Panc1 (cell line): ENCODE measurements around the gene DNASE1L1. TPM values are rescaled to one million over a fixed set of nuclear protein-coding genes. Genes with fewer than 3 reads are reported as not detected.

ENCODE experiments used
- ATAC-seq: fragments of 200-7000 bp; cut with Tn5 transposase; 2 replicates; pipeline ENCODE4 v1.9.1; 2020; ENCODE audit warnings: mild to moderate bottlenecking, moderate library complexity
- BruUV-seq: library from RNA; stranded (reverse); fragments of 400-500 nt; replicated peaks from 2 replicates; lab custom pipeline; 2021; lab: Mats Ljungman, UMichigan
- CTCF ChIA-PET: fragments of 300-600 bp; sonication (Branson Sonifier 250); formaldehyde crosslinking; loops from one replicate; lab custom pipeline; 2022; ENCODE audit warnings: antibody characterized with exemption; lab: Charles Lee
- POLR2A ChIA-PET: fragments of 300-600 bp; sonication (Branson Sonifier 250); formaldehyde crosslinking; loops from one replicate; lab custom pipeline; 2022; ENCODE audit warnings: antibody characterized with exemption; lab: Charles Lee
- DNase-seq: peaks from one replicate; pipeline ENCODE4 v3.0.0-alpha.2; 2010; ENCODE audit warnings: low read depth, low spot score
- H3K27ac ChIP-seq: 2 replicates; pipeline ENCODE4 v1.5.1; 2011; ENCODE audit warnings: mild to moderate bottlenecking, low read length, inconsistent platforms
- H3K27me3 ChIP-seq: fragments of 200-500 bp; sonication (Bioruptor generic); 2 replicates; pipeline ENCODE4 v1.6.0; 2014; ENCODE audit warnings: low read length, inconsistent platforms; ENCODE audit not compliant: control insufficient read depth, insufficient read depth
- H3K36me3 ChIP-seq: fragments of 200-500 bp; sonication (Bioruptor generic); 2 replicates; pipeline ENCODE4 v1.5.1; 2014; ENCODE audit warnings: inconsistent platforms, mild to moderate bottlenecking, low read length, moderate library complexity; ENCODE audit not compliant: control insufficient read depth, insufficient read depth
- H3K4me1 ChIP-seq: 2 replicates; pipeline ENCODE4 v1.5.1; 2011; ENCODE audit warnings: inconsistent platforms, mild to moderate bottlenecking, low read length, moderate library complexity; ENCODE audit not compliant: control insufficient read depth, insufficient read depth
- H3K4me3 ChIP-seq, 2 experiments: 2 replicates each; pipeline ENCODE4 v1.5.1; 2011 to 2012; ENCODE audit warnings: low read depth in 2 of 2, low read length in 2 of 2, mild to moderate bottlenecking in 2 of 2, inconsistent platforms in 1 of 2, moderate library complexity in 1 of 2
- H3K9me3 ChIP-seq: fragments of 200-500 bp; sonication (Bioruptor generic); 2 replicates; pipeline ENCODE4 v1.5.1; 2014; ENCODE audit warnings: low read depth, mild to moderate bottlenecking, inconsistent platforms, low read length, moderate library complexity; ENCODE audit not compliant: control insufficient read depth, insufficient read depth
- POLR2AphosphoS5 ChIP-seq: IDR thresholded peaks from 2 replicates; pipeline ENCODE4 v1.6.1; 2012; ENCODE audit warnings: mild to moderate bottlenecking, low read depth, low read length, moderate library complexity
- SIN3A ChIP-seq: IDR thresholded peaks from 2 replicates; pipeline ENCODE4 v1.6.1; 2012; ENCODE audit warnings: low read depth, mild to moderate bottlenecking, low read length, moderate library complexity, borderline replicate concordance; ENCODE audit not compliant: insufficient read depth
- TCF7L2 ChIP-seq: IDR thresholded peaks from 2 replicates; pipeline ENCODE4 v1.6.1; 2011; ENCODE audit warnings: mild to moderate bottlenecking, low read depth, low read length, inconsistent platforms
- in situ Hi-C: cut with HindIII; loops from 2 replicates; pipeline ENCODE4 v1.10.0; 2016; ENCODE audit warnings: low sequenced_read_pairs, low pct_unique_long_range_greater_than_20kb
- intact Hi-C: fragments of 100-400 bp; cut with micrococcal nuclease; formaldehyde crosslinking; loops from one replicate; pipeline ENCODE4 v1.10.0; 2022; ENCODE audit not compliant: unreplicated experiment
- total RNA-seq: library from RNA; stranded (reverse); gene quantifications from one replicate; pipeline ENCODE4 v1.2.1, GENCODE V29; 2021; ENCODE audit not compliant: unreplicated experiment
- TF ChIP-seq, protein P1 (sequence below): fragments of 450-650 bp; IDR thresholded peaks from 2 replicates; pipeline ENCODE4 v1.5.1; 2017; ENCODE audit warnings: mild to moderate bottlenecking
- TF ChIP-seq, protein P2 (sequence below), 2 experiments: IDR thresholded peaks; 2 replicates each; pipeline ENCODE4 v1.6.1; 2011 to 2012; ENCODE audit warnings: low read depth in 2 of 2, control low read depth in 1 of 2, low read length in 1 of 2, mild to moderate bottlenecking in 1 of 2, moderate library complexity in 1 of 2; ENCODE audit not compliant: insufficient read depth in 1 of 2

Gene DNASE1L1
- total RNA-seq, 1 experiment from 2014 or later, result 60.4 TPM

DNA sequence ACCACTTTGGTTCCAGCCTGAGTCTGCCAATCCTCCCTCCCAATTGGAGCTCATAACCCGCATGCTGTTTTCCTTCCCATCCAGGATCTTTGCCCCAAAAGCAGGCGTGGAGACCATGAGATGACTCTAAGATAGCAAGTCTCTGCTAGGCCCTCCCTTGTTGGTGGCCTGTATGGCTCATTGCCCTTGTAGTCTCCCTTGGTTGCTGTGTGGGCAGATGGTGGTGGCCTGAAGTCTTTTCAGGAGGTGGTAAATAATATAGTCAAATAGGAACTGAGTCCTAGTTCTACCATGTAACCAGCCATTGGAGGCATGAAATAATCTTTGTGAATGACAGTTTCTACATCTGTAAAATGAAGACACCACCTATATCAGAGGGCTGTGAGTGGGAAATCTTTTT lies 20.7 kb upstream of the DNASE1L1 start:
- no TSS peak for BruUV-seq
- no peak for ATAC-seq
- Histone ChIP-seq H3K4me3 (peak overlapping the region; percentile 67 to 68), H3K36me3 (peaks cover 6% of the 10 kb centered on the region), H3K27me3 (no peaks in the 10 kb centered on the region), H3K4me1 (peaks cover 26% of the 10 kb centered on the region), H3K9me3 (no peaks in the 10 kb centered on the region), H3K27ac (peak overlapping the region; percentile 83)
- ChIA-PET POLR2A (interaction anchor here (0.7 kb wide), 1 partner anchor 34 kb away, joined by 5 read pairs; no protein-coding TSS in a partner anchor), CTCF (interaction anchor here (0.7 kb wide), 1 partner anchor 9 kb away, joined by 5 read pairs; no protein-coding TSS in a partner anchor)
- TF ChIP-seq, protein P1, sequence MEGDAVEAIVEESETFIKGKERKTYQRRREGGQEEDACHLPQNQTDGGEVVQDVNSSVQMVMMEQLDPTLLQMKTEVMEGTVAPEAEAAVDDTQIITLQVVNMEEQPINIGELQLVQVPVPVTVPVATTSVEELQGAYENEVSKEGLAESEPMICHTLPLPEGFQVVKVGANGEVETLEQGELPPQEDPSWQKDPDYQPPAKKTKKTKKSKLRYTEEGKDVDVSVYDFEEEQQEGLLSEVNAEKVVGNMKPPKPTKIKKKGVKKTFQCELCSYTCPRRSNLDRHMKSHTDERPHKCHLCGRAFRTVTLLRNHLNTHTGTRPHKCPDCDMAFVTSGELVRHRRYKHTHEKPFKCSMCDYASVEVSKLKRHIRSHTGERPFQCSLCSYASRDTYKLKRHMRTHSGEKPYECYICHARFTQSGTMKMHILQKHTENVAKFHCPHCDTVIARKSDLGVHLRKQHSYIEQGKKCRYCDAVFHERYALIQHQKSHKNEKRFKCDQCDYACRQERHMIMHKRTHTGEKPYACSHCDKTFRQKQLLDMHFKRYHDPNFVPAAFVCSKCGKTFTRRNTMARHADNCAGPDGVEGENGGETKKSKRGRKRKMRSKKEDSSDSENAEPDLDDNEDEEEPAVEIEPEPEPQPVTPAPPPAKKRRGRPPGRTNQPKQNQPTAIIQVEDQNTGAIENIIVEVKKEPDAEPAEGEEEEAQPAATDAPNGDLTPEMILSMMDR, result no peak
- TF ChIP-seq TCF7L2, result no peak
- TF ChIP-seq POLR2AphosphoS5, result no peak
- intact Hi-C loops (no loop called here), in situ Hi-C loops (no loop called here)
- DNase-seq, result no peak

- intact Hi-C loops, result no loop called here
- no peaks in the 10 kb centered on the region for H3K9me3 ChIP-seq
- TF ChIP-seq SIN3A, result peak; percentile 88
- peak; percentile 71 for TF ChIP-seq POLR2AphosphoS5
- TF ChIP-seq, protein P2, sequence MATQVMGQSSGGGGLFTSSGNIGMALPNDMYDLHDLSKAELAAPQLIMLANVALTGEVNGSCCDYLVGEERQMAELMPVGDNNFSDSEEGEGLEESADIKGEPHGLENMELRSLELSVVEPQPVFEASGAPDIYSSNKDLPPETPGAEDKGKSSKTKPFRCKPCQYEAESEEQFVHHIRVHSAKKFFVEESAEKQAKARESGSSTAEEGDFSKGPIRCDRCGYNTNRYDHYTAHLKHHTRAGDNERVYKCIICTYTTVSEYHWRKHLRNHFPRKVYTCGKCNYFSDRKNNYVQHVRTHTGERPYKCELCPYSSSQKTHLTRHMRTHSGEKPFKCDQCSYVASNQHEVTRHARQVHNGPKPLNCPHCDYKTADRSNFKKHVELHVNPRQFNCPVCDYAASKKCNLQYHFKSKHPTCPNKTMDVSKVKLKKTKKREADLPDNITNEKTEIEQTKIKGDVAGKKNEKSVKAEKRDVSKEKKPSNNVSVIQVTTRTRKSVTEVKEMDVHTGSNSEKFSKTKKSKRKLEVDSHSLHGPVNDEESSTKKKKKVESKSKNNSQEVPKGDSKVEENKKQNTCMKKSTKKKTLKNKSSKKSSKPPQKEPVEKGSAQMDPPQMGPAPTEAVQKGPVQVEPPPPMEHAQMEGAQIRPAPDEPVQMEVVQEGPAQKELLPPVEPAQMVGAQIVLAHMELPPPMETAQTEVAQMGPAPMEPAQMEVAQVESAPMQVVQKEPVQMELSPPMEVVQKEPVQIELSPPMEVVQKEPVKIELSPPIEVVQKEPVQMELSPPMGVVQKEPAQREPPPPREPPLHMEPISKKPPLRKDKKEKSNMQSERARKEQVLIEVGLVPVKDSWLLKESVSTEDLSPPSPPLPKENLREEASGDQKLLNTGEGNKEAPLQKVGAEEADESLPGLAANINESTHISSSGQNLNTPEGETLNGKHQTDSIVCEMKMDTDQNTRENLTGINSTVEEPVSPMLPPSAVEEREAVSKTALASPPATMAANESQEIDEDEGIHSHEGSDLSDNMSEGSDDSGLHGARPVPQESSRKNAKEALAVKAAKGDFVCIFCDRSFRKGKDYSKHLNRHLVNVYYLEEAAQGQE (IDR thresholded peaks at IDR 0.05; ENCODE audit: insufficient read depth in 1 of 2, low read depth in 2 of 2, low read length in 1 of 2), result 0 out of 4 replicates have a peak, but pooled peaks of 1 of the 2 experiments have one; percentile 9
- TF ChIP-seq TCF7L2, result no peak
- TF ChIP-seq, protein P1, result no peak
- ChIA-PET POLR2A (interaction anchor here (0.6 to 0.7 kb wide), 2 partner anchors 15 to 961 kb away, joined by 6 read pairs; no protein-coding TSS in a partner anchor), CTCF (no interaction called here)
- no TSS peak for BruUV-seq
- in situ Hi-C loops, result no loop called here
- peaks cover 26% of the 10 kb centered on the region for H3K4me1 ChIP-seq
- ATAC-seq (peak; percentile 99), DNase-seq (peak; percentile 68)
- peak within 1 kb of the TSS; percentile 67 to 68 for H3K4me3 ChIP-seq
- peaks cover 6% of the 10 kb centered on the region for H3K36me3 ChIP-seq
- H3K27ac ChIP-seq, result peak within 1 kb of the TSS; percentile 91
- H3K27me3 ChIP-seq, result no peaks in the 10 kb centered on the region
Observed at GRCh38 chrX:154428176-154429171, 19.4 kb upstream of the DNASE1L1 start, which contains the start of gene ATP6AP1. TSS of gene ATP6AP1 (plus strand) at chrX:154428677. CDS start at chrX:154428693, 16 bp downstream.
